Ishikawa (cell line): ENCODE results near the gene ABCF2.

Source experiments
- CEBPB ChIP-seq: IDR thresholded peaks from 2 replicates; pipeline ENCODE4 v1.6.1; 2012
- EGR1 ChIP-seq: IDR thresholded peaks from 2 replicates; pipeline ENCODE4 v1.6.1; 2012
- EP300 ChIP-seq: IDR thresholded peaks from 2 replicates; pipeline ENCODE4 v1.6.1; 2012; ENCODE audit warnings: borderline replicate concordance
- TCF12 ChIP-seq: IDR thresholded peaks from 2 replicates; pipeline ENCODE4 v1.6.1; 2012; ENCODE audit warnings: low read depth
- TEAD4 ChIP-seq: IDR thresholded peaks from 2 replicates; pipeline ENCODE4 v1.6.1; 2012
- YY1 ChIP-seq: IDR thresholded peaks from 2 replicates; pipeline ENCODE4 v1.6.1; 2012; ENCODE audit warnings: low read depth
- ZBTB7A ChIP-seq: IDR thresholded peaks from 2 replicates; pipeline ENCODE4 v1.6.1; 2012; ENCODE audit warnings: low read depth
- TF ChIP-seq, protein P1 (sequence below): IDR thresholded peaks from 2 replicates; pipeline ENCODE4 v1.6.1; 2012; ENCODE audit warnings: low read depth, mild to moderate bottlenecking

GRCh38 chr7:151260883-151261282, 33.9 kb upstream of the ABCF2 start:
- TF ChIP-seq TCF12 (no peak), EP300 (no peak), ZBTB7A (no peak), EGR1 (no peak), TEAD4 (no peak), CEBPB (no peak), YY1 (no peak)
- TF ChIP-seq, protein P1, sequence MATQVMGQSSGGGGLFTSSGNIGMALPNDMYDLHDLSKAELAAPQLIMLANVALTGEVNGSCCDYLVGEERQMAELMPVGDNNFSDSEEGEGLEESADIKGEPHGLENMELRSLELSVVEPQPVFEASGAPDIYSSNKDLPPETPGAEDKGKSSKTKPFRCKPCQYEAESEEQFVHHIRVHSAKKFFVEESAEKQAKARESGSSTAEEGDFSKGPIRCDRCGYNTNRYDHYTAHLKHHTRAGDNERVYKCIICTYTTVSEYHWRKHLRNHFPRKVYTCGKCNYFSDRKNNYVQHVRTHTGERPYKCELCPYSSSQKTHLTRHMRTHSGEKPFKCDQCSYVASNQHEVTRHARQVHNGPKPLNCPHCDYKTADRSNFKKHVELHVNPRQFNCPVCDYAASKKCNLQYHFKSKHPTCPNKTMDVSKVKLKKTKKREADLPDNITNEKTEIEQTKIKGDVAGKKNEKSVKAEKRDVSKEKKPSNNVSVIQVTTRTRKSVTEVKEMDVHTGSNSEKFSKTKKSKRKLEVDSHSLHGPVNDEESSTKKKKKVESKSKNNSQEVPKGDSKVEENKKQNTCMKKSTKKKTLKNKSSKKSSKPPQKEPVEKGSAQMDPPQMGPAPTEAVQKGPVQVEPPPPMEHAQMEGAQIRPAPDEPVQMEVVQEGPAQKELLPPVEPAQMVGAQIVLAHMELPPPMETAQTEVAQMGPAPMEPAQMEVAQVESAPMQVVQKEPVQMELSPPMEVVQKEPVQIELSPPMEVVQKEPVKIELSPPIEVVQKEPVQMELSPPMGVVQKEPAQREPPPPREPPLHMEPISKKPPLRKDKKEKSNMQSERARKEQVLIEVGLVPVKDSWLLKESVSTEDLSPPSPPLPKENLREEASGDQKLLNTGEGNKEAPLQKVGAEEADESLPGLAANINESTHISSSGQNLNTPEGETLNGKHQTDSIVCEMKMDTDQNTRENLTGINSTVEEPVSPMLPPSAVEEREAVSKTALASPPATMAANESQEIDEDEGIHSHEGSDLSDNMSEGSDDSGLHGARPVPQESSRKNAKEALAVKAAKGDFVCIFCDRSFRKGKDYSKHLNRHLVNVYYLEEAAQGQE = no peak
